ENCODE measurements around the gene PHACTR1. TPM values are rescaled to one million over a fixed set of nuclear protein-coding genes. Genes with fewer than 3 reads are reported as not detected.

PHACTR1 gene
- total and polyA plus RNA-seq, 2 of the 4 experiments (the other 2 are of a cell fraction): not detected

- ChIA-PET CTCF (no interaction called here), POLR2A (ENCODE audit: unreplicated experiment) (no interaction called here)
- Histone ChIP-seq H3K18ac (ENCODE audit: low read depth, low read length) (no peak overlapping the region), H2BK5ac (ENCODE audit: low read depth, low read length, poor library complexity, severe bottlenecking) (no peak overlapping the region), H3K9me3 (ENCODE audit: control insufficient read depth, insufficient read depth, low read length) (peaks cover 3% of the 10 kb centered on the region; the same call in 1 of the 2 replicates), H3K27ac (ENCODE audit: insufficient read depth, low read length) (no peak overlapping the region), H3K4me3 (ENCODE audit: insufficient read depth, low read depth, low read length) (no peak overlapping the region), H3K27me3 (ENCODE audit: control insufficient read depth, insufficient read depth, low read length) (no peaks in the 10 kb centered on the region), H3K36me3 (ENCODE audit: control insufficient read depth, insufficient read depth, low read length) (no peaks in the 10 kb centered on the region), H3K4me1 (ENCODE audit: control insufficient read depth, insufficient read depth, low read length) (no peaks in the 10 kb centered on the region), H3K56ac (ENCODE audit: extremely low read depth, insufficient read depth, low read length) (no peak overlapping the region), H2BK120ac (ENCODE audit: low read depth, low read length) (no peak overlapping the region), H2AK5ac (ENCODE audit: low read depth, low read length) (no peak overlapping the region), H4K20me1 (ENCODE audit: insufficient read depth, low read length) (no peaks in the 10 kb centered on the region), H3K9ac (ENCODE audit: low read depth, low read length) (no peak overlapping the region), H3K23ac (ENCODE audit: low read depth, low read length) (no peak overlapping the region), H3K4ac (ENCODE audit: low read depth, low read length) (no peak overlapping the region), H3K9me1 (ENCODE audit: insufficient read depth, low read length) (no peaks in the 10 kb centered on the region), H3K79me1 (ENCODE audit: low read depth in 1 of 2, low read length in 2 of 2) (no peaks in the 10 kb centered on the region), H4K8ac (ENCODE audit: low read depth in 2 of 2, low read length in 2 of 2) (no peak overlapping the region), H2BK15ac (ENCODE audit: low read depth, low read length) (no peak overlapping the region), H2BK20ac (ENCODE audit: low read depth, low read length) (no peak overlapping the region), H4K91ac (ENCODE audit: insufficient read depth, low read depth, low read length) (no peak overlapping the region), H2AFZ (replicated peaks; ENCODE audit: low read length, poor library complexity) (no peak overlapping the region), H4K5ac (ENCODE audit: low read depth, low read length) (no peak overlapping the region), H3K4me2 (ENCODE audit: low read depth, low read length) (no peak overlapping the region), H3K14ac (replicated peaks; ENCODE audit: low read depth, low read length) (no peak overlapping the region), H2AK9ac (replicated peaks; ENCODE audit: low read depth, low read length, poor library complexity) (no peak overlapping the region)
- in situ Hi-C loops (cut with MboI; ENCODE audit: low sequenced_read_pairs): no loop called here
- DNase-seq (no peak), ATAC-seq (ENCODE audit: low read depth) (no peak)
- no CpG with 5 or more reads among the region's 2 CpGs for WGBS, 2 experiments (ENCODE audit: extremely low coverage in 2 of 2, insufficient read length in 1 of 2)
- BruUV-seq (replicated peaks): no TSS peak
- dilution Hi-C loops (cut with HindIII; ENCODE audit: low sequenced_read_pairs, unreplicated experiment): no loop called here
- TF ChIP-seq FOS (IDR thresholded peaks at IDR 0.05; ENCODE audit: low read depth, low read length): no peak
- no peak for TF ChIP-seq BHLHE40 (IDR thresholded peaks at IDR 0.05; ENCODE audit: low read depth, low read length)
- TF ChIP-seq POLR2A (IDR thresholded peaks at IDR 0.05; ENCODE audit: low read depth, low read length): no peak
- TF ChIP-seq MAZ (IDR thresholded peaks at IDR 0.05; ENCODE audit: borderline replicate concordance, low read depth, low read length): no peak
- TF ChIP-seq SMC3 (IDR thresholded peaks at IDR 0.05; ENCODE audit: low read depth, low read length): no peak
- TF ChIP-seq RFX5 (IDR thresholded peaks at IDR 0.05; ENCODE audit: low read depth, low read length): no peak
- no peak for TF ChIP-seq MAFK (IDR thresholded peaks at IDR 0.05; ENCODE audit: low read depth, low read length)
- TF ChIP-seq NFE2L2 (IDR thresholded peaks at IDR 0.05; ENCODE audit: low read depth, low read length): no peak
- TF ChIP-seq CHD1 (IDR thresholded peaks at IDR 0.05; ENCODE audit: low read depth, low read length): no peak
- TF ChIP-seq RCOR1 (IDR thresholded peaks at IDR 0.05; ENCODE audit: insufficient replicate concordance, low read length): no peak
- no peak for TF ChIP-seq CEBPB (IDR thresholded peaks at IDR 0.05; ENCODE audit: low read depth, low read length)
- no peak for TF ChIP-seq ELK1 (IDR thresholded peaks at IDR 0.05; ENCODE audit: borderline replicate concordance, low read depth, low read length)
- TF ChIP-seq MXI1 (IDR thresholded peaks at IDR 0.05; ENCODE audit: borderline replicate concordance, low read depth, low read length): no peak
- no peak for TF ChIP-seq RAD21 (IDR thresholded peaks at IDR 0.05; ENCODE audit: low read length)
- TF ChIP-seq CTCF (conservative IDR thresholded peaks at IDR 0.05; ENCODE audit: low read depth, low read length): no peak
- TF ChIP-seq USF2 (IDR thresholded peaks at IDR 0.05; ENCODE audit: low read depth, low read length): no peak
- intact Hi-C loops (cut with micrococcal nuclease): no loop called here
Measured at GRCh38 chr6:12869816-12870432, 153.4 kb downstream of the PHACTR1 start.
